GM21423 (cell line): ENCODE data around the gene SGMS1.
"Not testable (repeated sequence)": the region's sequence is repeated elsewhere in the genome, so short reads cannot be mapped to it uniquely, and the experiment has no call there.

ENCODE experiments used
- ATAC-seq: cut with Tn5 transposase; IDR thresholded peaks from one replicate; pipeline ENCODE4 v1.9.1; 2021; ENCODE audit warnings: mild to moderate bottlenecking, moderate library complexity; ENCODE audit not compliant: unreplicated experiment

The SGMS1 gene

DNA sequence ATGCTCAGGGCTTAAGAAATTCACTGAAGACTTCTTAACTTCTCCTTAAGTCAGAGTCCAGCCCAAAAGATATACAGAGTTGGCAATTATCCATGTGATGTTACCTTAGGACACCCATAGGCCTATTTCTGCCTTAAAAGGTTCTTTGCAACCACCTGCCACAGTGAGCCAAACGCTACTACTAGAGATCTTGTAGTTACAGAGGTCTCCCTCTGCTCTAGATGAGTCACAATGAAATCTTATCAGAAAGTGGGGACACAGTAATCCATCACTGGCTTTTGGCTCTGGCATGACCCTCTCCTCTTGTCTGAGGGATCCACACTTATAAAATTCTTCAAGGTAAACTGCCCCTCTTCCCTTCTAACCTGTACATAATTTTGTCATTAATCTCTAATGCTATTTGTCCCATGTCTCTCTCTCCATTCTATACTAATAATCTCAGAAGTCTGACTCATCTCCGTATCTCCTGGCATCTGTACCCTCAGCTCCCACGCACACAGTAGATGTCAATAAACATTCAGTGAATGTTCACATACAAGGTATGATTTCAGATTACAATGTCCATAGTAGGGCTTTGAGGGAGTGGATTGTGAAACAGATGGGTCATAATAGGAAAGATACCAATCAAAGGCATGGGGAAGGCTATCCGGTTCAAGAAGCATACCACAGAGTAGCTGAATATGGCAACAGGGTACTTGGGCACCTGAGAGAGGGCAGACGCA lies 112.1 kb downstream of the SGMS1 start:
- ATAC-seq: peak; percentile 32

GRCh38 chr10:50510517-50511473 lies 113.0 kb downstream of the SGMS1 start:
- ATAC-seq: no peak

GRCh38 chr10:50508315-50509051 lies 115.3 kb downstream of the SGMS1 start:
- ATAC-seq: peak; percentile 61

GRCh38 chr10:50506861-50507573 lies 116.7 kb downstream of the SGMS1 start:
- no peak for ATAC-seq

- no peak for ATAC-seq
Measured at GRCh38 chr10:50504389-50504788, 119.4 kb downstream of the SGMS1 start.

DNA sequence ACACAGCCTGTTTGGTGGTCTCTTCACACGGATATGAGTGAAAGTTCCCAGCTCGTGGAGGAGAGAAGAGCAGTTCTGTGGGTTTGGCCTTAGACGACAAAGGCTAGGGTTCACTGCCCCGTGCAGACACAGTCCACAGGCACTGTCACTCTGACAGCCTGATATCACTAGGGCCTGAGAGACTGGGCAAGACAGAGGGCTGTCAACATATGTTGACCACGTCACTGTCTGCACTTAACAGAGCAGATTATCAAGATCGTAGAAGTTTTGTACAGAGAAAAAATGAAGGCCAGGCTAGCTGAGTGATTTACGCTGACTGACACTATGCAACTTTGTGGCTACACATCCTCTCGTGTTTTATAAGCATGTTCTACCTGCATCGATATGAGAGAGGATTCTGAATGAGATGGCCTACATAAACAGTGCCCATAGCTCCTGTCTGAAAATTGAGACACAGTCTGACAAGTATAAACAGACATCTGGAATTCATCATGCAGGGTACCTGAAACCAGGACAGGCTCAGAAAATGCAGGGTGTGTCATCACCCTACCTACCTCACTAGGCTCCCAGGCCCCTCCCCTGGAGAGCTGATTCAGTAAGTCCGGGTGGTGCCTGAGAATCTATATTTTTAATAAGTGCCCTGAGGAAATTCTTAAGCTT lies 120.0 kb downstream of the SGMS1 start:
- ATAC-seq: no peak

DNA sequence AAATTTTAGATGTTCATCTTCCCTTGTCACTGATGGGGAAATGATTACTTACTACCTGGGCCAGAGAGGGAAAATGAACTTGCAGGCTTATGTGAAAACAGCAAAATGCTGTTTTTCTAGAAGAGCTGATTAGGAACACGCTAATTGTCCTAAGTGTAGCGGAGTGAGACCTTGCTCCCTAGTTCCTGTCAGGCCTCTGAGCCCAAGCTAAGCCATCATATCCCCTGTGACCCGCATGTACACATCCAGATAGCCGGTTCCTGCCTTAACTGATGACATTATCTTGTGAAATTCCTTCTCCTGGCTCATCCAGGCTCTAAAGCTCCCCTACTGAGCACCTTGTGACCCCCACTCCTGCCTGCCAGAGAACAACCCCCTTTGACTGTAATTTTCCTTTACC lies 120.6 kb downstream of the SGMS1 start:
- not testable (repeated sequence) for ATAC-seq

DNA sequence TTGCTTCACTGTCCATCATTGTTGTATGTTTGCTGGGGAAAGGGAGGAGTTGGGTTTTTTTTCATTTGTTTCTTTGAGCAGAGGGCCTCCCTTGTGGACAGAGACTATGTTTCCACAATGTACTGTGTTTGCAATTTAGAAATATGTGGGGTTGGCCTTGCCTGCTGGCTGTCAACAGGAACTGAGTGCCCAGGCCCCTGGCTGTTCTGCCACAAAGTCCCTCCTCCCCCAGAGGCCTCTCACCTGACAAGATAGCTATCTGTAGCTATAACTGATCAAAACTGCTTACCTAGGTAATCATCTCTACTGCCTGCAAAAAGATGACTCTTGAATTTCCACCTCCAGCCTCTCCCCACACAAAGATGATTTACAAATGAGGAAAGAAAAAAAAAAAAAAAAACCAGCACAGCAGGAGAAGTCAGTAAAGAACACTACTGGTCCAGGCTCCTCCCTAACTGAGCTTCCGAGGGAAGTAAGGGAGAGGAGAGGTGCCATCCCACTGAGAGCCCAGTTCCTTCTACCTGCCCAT lies 121.8 kb downstream of the SGMS1 start:
- peak; percentile 44 for ATAC-seq

DNA sequence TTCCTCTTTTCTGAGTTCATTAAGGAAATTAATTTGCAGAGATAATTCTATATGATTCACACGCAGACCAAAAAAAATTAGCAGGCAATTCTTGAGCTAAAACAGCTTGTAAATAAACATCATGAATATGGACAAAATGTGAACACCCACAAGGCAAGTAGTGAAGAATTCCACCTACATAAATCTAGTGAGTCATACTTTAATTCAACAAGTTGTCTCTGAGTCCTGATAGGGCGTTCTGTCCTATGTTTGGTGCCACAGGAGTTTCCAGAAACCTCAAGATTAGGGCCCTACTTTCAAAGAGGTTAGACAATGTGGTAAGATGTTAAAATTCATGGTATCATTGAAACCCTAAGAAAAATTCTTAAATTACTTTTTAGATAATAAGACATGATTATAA lies 122.3 kb downstream of the SGMS1 start:
- no peak for ATAC-seq

DNA sequence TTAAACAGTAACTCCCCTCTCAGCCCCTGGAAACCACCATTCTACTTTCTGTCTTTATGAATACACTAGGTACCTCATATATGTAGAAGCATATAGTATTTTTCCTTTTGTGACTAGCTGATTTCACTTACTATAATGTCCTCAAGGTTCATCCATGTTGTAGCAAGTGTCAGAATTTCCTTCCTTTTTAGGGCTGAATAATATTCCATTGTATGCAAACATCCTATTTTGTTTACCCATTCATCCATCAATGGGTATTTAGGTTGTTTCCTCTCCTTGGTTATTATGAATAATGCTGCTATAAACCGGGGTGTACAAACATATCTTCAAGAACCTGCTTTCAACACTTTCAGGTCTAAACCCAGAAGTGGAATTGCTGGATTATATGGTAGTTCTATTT lies 125.3 kb downstream of the SGMS1 start:
- ATAC-seq: no peak

GRCh38 chr10:50497758-50498157 lies 126.0 kb downstream of the SGMS1 start:
- peak; percentile 87 for ATAC-seq

DNA sequence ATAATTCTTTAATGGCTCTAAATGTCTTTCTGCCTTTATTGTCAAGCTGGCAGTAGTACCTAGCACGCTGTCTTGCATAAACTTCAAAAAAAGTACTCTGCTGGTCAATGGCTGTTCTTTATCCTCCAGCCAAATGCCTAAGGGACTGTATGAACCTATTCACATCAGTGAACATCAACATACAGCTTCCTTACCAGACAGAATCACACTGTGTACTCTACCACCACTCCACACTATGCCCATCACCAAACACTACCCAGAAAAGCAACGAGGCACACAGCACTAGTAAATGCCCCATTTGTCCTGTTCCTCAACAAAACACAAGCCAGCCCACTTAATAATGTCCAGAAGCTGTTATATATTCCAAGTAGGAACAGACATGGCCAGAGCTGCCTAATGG lies 127.5 kb downstream of the SGMS1 start:
- ATAC-seq: no peak

DNA sequence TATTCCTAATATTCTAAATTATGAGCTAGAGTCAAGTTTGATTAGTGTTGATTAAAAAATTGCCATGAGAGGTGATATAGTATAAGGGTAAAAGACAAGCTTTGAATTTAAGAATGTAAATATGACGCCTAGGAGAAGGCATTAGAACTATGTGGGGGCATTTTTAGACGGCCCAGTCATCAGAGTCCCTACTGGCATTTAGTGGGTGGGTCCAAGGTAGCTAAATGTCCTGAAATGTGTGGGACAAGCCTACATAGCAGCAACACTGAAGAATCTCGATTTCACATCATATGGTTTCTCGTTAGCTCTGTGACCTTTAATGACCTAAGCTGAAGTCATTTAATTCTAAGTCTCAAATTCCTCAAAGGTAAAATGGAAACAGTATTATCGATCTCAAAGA lies 133.5 kb downstream of the SGMS1 start:
- no peak for ATAC-seq

DNA sequence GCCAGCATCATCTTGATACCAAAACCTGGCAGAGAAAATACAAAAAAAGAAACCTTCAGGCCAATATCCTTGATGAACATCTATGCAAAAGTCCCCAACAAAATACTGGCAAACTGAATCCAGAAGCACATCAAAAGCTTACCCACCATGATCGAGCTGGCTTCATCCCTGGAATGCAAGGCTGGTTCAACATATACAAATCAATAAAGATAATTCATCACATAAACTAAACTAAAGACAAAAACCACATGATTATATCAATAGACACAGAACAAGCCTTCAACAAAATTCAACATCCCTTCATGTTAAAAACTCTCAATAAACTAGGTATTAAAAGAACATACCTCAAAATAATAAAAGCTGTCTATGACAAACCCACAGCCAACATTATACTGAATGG lies 139.2 kb downstream of the SGMS1 start:
- ATAC-seq: not testable (repeated sequence)

DNA sequence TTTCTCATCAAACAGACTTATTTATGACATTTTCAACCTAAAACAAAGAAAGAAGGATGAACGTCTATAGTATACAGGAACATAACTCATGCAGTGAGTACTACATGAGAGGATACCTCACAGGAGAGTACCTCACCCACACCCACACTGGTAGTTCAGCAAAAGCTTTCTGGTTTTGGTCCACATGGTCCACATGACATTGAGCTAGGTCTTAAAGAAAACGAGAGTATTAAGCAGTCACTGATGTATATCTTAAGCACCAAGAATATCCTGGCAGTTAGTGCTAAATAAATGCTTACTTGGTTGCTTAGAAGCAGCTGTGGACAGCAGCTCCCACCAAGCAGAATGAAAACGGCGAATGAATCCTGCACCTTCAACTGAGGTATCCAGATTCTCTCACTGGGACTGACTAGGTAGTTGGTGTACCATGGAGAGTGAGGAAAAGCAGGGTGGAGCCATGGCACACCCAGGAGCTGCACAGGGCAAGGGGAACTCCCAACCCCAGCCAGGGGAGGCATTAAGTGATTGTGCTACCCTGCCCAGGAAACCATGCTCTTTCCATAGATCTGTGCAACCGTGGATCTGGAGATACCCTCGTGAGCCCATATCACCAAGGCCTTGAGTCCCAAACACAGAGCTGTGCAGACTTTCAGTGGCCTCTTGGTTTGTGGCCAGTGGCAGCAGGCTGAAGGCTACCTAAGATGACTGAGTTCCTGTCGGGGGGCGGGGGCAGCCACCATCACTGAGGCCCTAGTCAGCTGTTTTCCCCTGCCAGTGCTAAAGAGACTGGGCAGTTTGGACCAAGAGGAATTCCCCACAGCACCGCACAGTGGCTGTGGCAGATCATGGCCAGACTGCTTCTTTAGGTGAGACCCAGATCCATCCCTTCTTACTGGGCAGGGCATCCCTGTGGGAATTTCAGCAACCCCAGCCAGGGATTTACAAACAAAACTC lies 143.4 kb downstream of the SGMS1 start:
- no peak for ATAC-seq

DNA sequence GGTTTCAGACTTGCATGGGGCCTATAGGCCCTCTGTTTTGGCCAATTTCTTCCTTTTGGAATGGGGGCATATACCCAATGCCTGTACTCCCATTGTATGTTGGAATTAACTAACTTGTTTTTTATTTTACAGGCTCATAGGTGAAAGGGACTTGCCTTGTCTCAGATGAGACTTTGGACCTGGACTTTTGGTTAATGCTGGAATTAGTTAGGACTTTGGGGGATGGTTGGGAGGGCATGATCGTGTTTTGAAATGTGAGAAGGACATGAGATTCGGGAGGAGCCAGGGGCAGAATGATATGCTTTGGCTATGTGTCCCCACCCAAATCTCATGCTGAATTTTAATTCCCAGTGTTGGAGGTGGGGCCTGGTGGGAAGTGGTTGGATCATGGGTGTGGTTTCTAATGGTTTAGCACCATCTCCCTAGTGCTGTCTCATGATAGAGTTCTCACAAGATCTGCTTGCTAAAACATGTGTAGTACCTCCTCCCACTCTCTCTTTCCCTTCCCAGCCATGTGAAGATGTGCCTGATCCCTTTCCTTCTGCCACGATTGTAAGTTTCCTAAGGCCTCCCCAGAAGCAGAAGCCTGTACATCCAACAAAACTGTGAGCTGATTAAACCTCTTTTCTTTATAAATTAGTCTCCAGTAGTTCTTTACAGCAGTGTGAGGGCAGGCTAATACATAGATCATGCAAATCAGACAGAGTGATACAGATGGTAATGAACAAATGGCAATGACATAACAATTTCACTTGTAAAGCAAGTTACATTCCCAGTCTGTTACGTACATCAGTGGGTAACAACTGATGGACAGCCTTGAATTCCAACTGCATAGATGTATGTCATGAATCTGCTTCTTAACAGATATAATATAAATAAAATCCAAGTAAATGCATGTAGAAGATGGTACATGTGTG lies 146.2 kb downstream of the SGMS1 start:
- ATAC-seq: no peak

- ATAC-seq: no peak
Measured at GRCh38 chr10:50473756-50474155, 150.0 kb downstream of the SGMS1 start.

DNA sequence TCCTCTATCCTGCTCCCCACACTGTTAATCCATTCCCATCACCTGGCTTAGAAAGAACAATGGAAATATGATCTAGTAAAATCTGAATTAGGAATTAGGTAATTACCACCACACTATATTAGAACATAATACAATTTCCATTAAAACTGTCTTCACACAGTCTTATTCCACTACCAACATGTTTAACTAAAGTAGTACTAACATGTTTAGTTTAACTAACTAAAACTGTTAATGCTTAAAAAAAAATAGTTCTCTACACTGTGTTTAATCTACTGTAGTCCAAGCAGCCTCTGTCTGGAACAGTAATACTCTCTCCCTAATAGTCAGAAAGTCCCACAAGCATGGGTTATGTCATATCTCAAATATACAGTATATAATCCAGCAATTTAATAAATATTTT lies 150.8 kb downstream of the SGMS1 start:
- ATAC-seq: no peak
